Measurements from ENCODE around the gene INTS6L. TPM values are rescaled to one million over a fixed set of nuclear protein-coding genes. Genes with fewer than 3 reads are reported as not detected.
"Not testable (repeated sequence)": the region's sequence is repeated elsewhere in the genome, so short reads cannot be mapped to it uniquely, and the experiment has no call there.

Gene INTS6L
- polyA plus RNA-seq, 4 donors, result 17.8 to 34.3 (median 25.5) TPM

GRCh38 chrX:135595543-135595942 is 75.1 kb downstream of the INTS6L start:
- DNase-seq (ENCODE audit: low read depth in 4 of 4, low spot score in 2 of 4), result no peak

- DNase-seq (ENCODE audit: low read depth in 4 of 4, low spot score in 2 of 4), result peak in 1 of 4 donors; percentile 1
Observed at GRCh38 chrX:135596495-135596894, 76.0 kb downstream of the INTS6L start.

- no peak for DNase-seq (ENCODE audit: low read depth in 4 of 4, low spot score in 2 of 4)
Observed at GRCh38 chrX:135605906-135606305, 85.4 kb downstream of the INTS6L start.

- DNase-seq (ENCODE audit: low read depth in 4 of 4, low spot score in 2 of 4), result not testable (repeated sequence)
Observed at GRCh38 chrX:135624408-135625204, 104.1 kb downstream of the INTS6L start.

GRCh38 chrX:135625995-135626394 is 105.5 kb downstream of the INTS6L start:
- DNase-seq (ENCODE audit: low read depth in 4 of 4, low spot score in 2 of 4), result peak in 1 of 4 donors; percentile 0

GRCh38 chrX:135629342-135629741 is 108.9 kb downstream of the INTS6L start:
- no peak for DNase-seq (ENCODE audit: low read depth in 4 of 4, low spot score in 2 of 4)

Other genes starting within 250 kb of the INTS6L start
- gene ETDC, start 211.2 kb upstream of the INTS6L start, polyA plus RNA-seq (ENCODE audit: insufficient read length in 4 of 4), result not detected
- 10 to 100 TPM; 16.4 to 23.5 (median 19.1) TPM for gene ZNF75D, start 176.6 kb upstream of the INTS6L start, polyA plus RNA-seq (ENCODE audit: insufficient read length in 4 of 4)
- 10 to 100 TPM; 12.0 to 15.1 (median 13.1) TPM for gene ZNF449, start 175.9 kb upstream of the INTS6L start, polyA plus RNA-seq (ENCODE audit: insufficient read length in 4 of 4)
- 10 to 100 TPM; 10.0 to 11.2 (median 10.8) TPM for gene SMIM10L2A, start 98.7 kb upstream of the INTS6L start, polyA plus RNA-seq (ENCODE audit: insufficient read length in 4 of 4)
- gene CT45A1, start 193.0 kb downstream of the INTS6L start, polyA plus RNA-seq (ENCODE audit: insufficient read length in 4 of 4), result not detected
- not detected for gene CT45A3, start 247.5 kb downstream of the INTS6L start, polyA plus RNA-seq (ENCODE audit: insufficient read length in 4 of 4)